ENCODE data around the gene CD3E. TPM values are rescaled to one million over a fixed set of nuclear protein-coding genes. Genes with fewer than 3 reads are reported as not detected.

Gene CD3E
- total and polyA plus RNA-seq, 4 donors: 0.33 to 2.3 (median 1.8) TPM

GRCh38 chr11:118314988-118315411, 10.5 kb downstream of the CD3E start (continued):
- TF ChIP-seq HNF4A (conservative IDR thresholded peaks at IDR 0.05): peak; percentile 13 to 56
- TF ChIP-seq RXRA (IDR thresholded peaks at IDR 0.05): peak in 1 of 2 donors; percentile 68
- TF ChIP-seq MAX (IDR thresholded peaks at IDR 0.05): peak; percentile 67
- TF ChIP-seq GABPA (IDR thresholded peaks at IDR 0.05 in 1 of 2, conservative IDR thresholded peaks at IDR 0.05 in 1 of 2): no peak
- TF ChIP-seq TAF1 (conservative IDR thresholded peaks at IDR 0.05): no peak

GRCh38 chr11:118318124-118318523, 13.6 kb downstream of the CD3E start:
- no peak for TF ChIP-seq GABPA (IDR thresholded peaks at IDR 0.05 in 1 of 2, conservative IDR thresholded peaks at IDR 0.05 in 1 of 2)
- no peak for TF ChIP-seq RXRA (IDR thresholded peaks at IDR 0.05)
- TF ChIP-seq EGR1 (IDR thresholded peaks at IDR 0.05; ENCODE audit: low read depth in 2 of 2): no peak
- no peak for TF ChIP-seq JUND (IDR thresholded peaks at IDR 0.05)
- no peak for TF ChIP-seq CTCF (IDR thresholded peaks at IDR 0.05; ENCODE audit: low read depth, low read length, missing input control)
- TF ChIP-seq MAX (IDR thresholded peaks at IDR 0.05): no peak
- TF ChIP-seq YY1 (IDR thresholded peaks at IDR 0.05): no peak
- TF ChIP-seq ATF3 (IDR thresholded peaks at IDR 0.05): no peak
- TF ChIP-seq HNF4A (conservative IDR thresholded peaks at IDR 0.05): no peak
- TF ChIP-seq REST (IDR thresholded peaks at IDR 0.05): no peak
- TF ChIP-seq TAF1 (conservative IDR thresholded peaks at IDR 0.05): no peak
- no peak for TF ChIP-seq SP1 (IDR thresholded peaks at IDR 0.05)
- no peak overlapping the region for H3K4me3 ChIP-seq (ENCODE audit: low read depth in 1 of 3, low read length in 3 of 3)
- no peaks in the 10 kb centered on the region for H3K36me3 ChIP-seq (ENCODE audit: control insufficient read depth in 4 of 4, insufficient read depth in 3 of 4, low read depth in 1 of 4, low read length in 3 of 4)
- H3K9ac ChIP-seq (ENCODE audit: low read depth in 1 of 2, low read length in 2 of 2): no peak overlapping the region
- WGBS: 95% methylated on average over 4 of the region's 4 CpGs
- no peaks in the 10 kb centered on the region for H3K9me3 ChIP-seq (ENCODE audit: control insufficient read depth in 4 of 4, low read length in 3 of 4)
- H3K27me3 ChIP-seq (ENCODE audit: control insufficient read depth in 4 of 4, insufficient read depth in 4 of 4, low read length in 3 of 4): peaks cover 0 to 4% (median 0%) of the 10 kb centered on the region in 4 donors
- H3K4me1 ChIP-seq (ENCODE audit: control insufficient read depth in 4 of 4, insufficient read depth in 4 of 4, low read length in 3 of 4): peaks cover 2 to 21% (median 14%) of the 10 kb centered on the region in 4 donors
- no peak overlapping the region for H3K27ac ChIP-seq (ENCODE audit: low read depth in 1 of 2, low read length in 2 of 2)
- no peak for DNase-seq (ENCODE audit: low spot score)

GRCh38 chr11:118318581-118319336, 14.2 kb downstream of the CD3E start:
- Histone ChIP-seq H3K9me3 (ENCODE audit: control insufficient read depth in 4 of 4, low read length in 3 of 4) (no peaks in the 10 kb centered on the region), H3K9ac (ENCODE audit: low read depth in 1 of 2, low read length in 2 of 2) (no peak overlapping the region), H3K4me3 (ENCODE audit: low read depth in 1 of 3, low read length in 3 of 3) (no peak overlapping the region), H3K36me3 (ENCODE audit: control insufficient read depth in 4 of 4, insufficient read depth in 3 of 4, low read depth in 1 of 4, low read length in 3 of 4) (no peaks in the 10 kb centered on the region), H3K4me1 (ENCODE audit: control insufficient read depth in 4 of 4, insufficient read depth in 4 of 4, low read length in 3 of 4) (peaks cover 2 to 21% (median 14%) of the 10 kb centered on the region in 4 donors), H3K27me3 (ENCODE audit: control insufficient read depth in 4 of 4, insufficient read depth in 4 of 4, low read length in 3 of 4) (no peaks in the 10 kb centered on the region), H3K27ac (ENCODE audit: low read depth in 1 of 2, low read length in 2 of 2) (no peak overlapping the region)
- no peak for TF ChIP-seq SP1 (IDR thresholded peaks at IDR 0.05)
- TF ChIP-seq TAF1 (conservative IDR thresholded peaks at IDR 0.05): no peak
- no peak for TF ChIP-seq CTCF (IDR thresholded peaks at IDR 0.05; ENCODE audit: low read depth, low read length, missing input control)
- TF ChIP-seq RAD21 (IDR thresholded peaks at IDR 0.05): no peak
- TF ChIP-seq GABPA (IDR thresholded peaks at IDR 0.05 in 1 of 2, conservative IDR thresholded peaks at IDR 0.05 in 1 of 2): no peak
- no peak for DNase-seq (ENCODE audit: low spot score)
- WGBS: 93% methylated on average over 11 of the region's 11 CpGs

Data from liver (tissue), 9 donors.